ENCODE data around the gene IGFBP7. TPM values are rescaled to one million over a fixed set of nuclear protein-coding genes. Genes with fewer than 3 reads are reported as not detected.
A peak's percentile ranks its signal among the peaks of the same experiment; 100 is the strongest.

The IGFBP7 gene
- total RNA-seq, 1 donor from 2014 or later: 7.6 TPM

- DNase-seq (ENCODE audit: low spot score): no peak
- Mint-ChIP-seq H3K4me3 (ENCODE audit: unreplicated experiment) (no peak overlapping the region), H3K36me3 (ENCODE audit: low read depth, unreplicated experiment) (peaks cover 4% of the 10 kb centered on the region), H3K27me3 (ENCODE audit: unreplicated experiment) (no peaks in the 10 kb centered on the region), H3K4me1 (ENCODE audit: unreplicated experiment) (no peaks in the 10 kb centered on the region), H3K9me3 (ENCODE audit: unreplicated experiment) (no peaks in the 10 kb centered on the region), H3K27ac (ENCODE audit: unreplicated experiment) (no peak overlapping the region)
- no peak for TF ChIP-seq CTCF (IDR thresholded peaks at IDR 0.05; ENCODE audit: unreplicated experiment)
These were observed 75.7 kb downstream of the IGFBP7 start for GRCh38 chr4:57034520-57034919.

- H3K27me3 Mint-ChIP-seq (ENCODE audit: unreplicated experiment): no peaks in the 10 kb centered on the region
- no peak overlapping the region for H3K27ac Mint-ChIP-seq (ENCODE audit: unreplicated experiment)
- peaks cover 37% of the 10 kb centered on the region for H3K36me3 Mint-ChIP-seq (ENCODE audit: low read depth, unreplicated experiment)
- no peaks in the 10 kb centered on the region for H3K9me3 Mint-ChIP-seq (ENCODE audit: unreplicated experiment)
- H3K4me3 Mint-ChIP-seq (ENCODE audit: unreplicated experiment): peak overlapping the region; percentile 31
- no peak for DNase-seq (ENCODE audit: low spot score)
- no peak for TF ChIP-seq CTCF (IDR thresholded peaks at IDR 0.05; ENCODE audit: unreplicated experiment)
- H3K4me1 Mint-ChIP-seq (ENCODE audit: unreplicated experiment): peaks cover 5% of the 10 kb centered on the region
These were observed 87.1 kb downstream of the IGFBP7 start for GRCh38 chr4:57023104-57023503.

- TF ChIP-seq CTCF (IDR thresholded peaks at IDR 0.05; ENCODE audit: unreplicated experiment): no peak
- peaks cover 40% of the 10 kb centered on the region for H3K36me3 Mint-ChIP-seq (ENCODE audit: low read depth, unreplicated experiment)
- no peak for DNase-seq (ENCODE audit: low spot score)
These were observed 89.6 kb downstream of the IGFBP7 start for GRCh38 chr4:57020467-57021101.

DNA sequence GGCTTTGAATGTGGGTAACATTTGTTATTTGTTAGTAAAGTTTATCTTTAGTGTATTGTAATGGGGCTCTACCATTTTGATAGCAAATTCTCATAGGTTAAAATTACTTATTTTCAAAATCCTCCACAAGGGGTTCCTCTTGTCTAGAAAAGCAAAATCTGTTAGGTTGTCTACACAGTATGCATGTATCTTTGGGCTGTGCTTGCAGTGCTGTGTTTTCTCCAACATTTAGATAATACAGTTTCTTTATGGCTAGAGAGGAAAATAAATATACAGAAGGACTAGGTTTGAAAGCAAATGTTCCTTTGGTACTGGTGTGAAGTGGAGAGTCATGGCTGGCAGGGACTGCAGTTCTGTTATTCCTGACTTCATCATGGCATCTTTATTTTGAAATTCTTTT, 91.2 kb downstream of the IGFBP7 start:
- Mint-ChIP-seq H3K36me3 (ENCODE audit: low read depth, unreplicated experiment) (peaks cover 31% of the 10 kb centered on the region), H3K4me1 (ENCODE audit: unreplicated experiment) (peaks cover 5% of the 10 kb centered on the region), H3K4me3 (ENCODE audit: unreplicated experiment) (no peak overlapping the region), H3K27ac (ENCODE audit: unreplicated experiment) (no peak overlapping the region), H3K27me3 (ENCODE audit: unreplicated experiment) (no peaks in the 10 kb centered on the region), H3K9me3 (ENCODE audit: unreplicated experiment) (no peaks in the 10 kb centered on the region)
- DNase-seq (ENCODE audit: low spot score): no peak
- no peak for TF ChIP-seq CTCF (IDR thresholded peaks at IDR 0.05; ENCODE audit: unreplicated experiment)

More at GRCh38 chr4:57020467-57021101, 89.6 kb downstream of the IGFBP7 start:
- Mint-ChIP-seq H3K4me3 (ENCODE audit: unreplicated experiment) (no peak overlapping the region), H3K27ac (ENCODE audit: unreplicated experiment) (peak overlapping the region; percentile 65), H3K9me3 (ENCODE audit: unreplicated experiment) (no peaks in the 10 kb centered on the region), H3K4me1 (ENCODE audit: unreplicated experiment) (peaks cover 5% of the 10 kb centered on the region), H3K27me3 (ENCODE audit: unreplicated experiment) (no peaks in the 10 kb centered on the region)

DNA sequence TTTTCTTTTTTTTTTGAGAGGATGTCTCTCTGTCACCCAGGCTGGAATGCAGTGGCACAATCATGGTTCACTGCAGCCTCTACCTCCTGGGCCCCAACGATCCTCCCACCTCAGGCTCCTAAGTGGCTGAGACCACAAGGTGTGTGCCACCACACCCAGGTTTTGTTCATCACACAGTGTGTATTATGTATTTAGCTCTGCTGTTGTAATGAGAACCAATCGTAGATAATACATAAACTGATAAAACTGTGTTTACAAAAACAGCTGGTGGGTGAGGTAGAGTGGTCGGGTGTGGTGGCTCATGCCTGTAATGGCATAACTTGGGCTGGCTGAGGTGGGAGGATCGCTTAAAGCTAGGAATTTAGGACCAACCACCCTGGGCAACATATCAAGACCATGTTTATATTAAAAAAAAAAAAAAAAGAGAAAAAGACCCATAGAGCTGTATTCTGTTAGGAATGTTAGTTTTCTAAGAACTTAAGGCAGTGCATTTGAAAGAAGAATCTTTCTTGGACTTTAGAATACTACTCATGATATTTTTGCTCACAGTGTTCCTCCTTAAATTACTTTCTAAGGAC, 96.6 kb downstream of the IGFBP7 start:
- no peak overlapping the region for H3K4me3 Mint-ChIP-seq (ENCODE audit: unreplicated experiment)
- H3K36me3 Mint-ChIP-seq (ENCODE audit: low read depth, unreplicated experiment): peaks cover 20% of the 10 kb centered on the region
- DNase-seq (ENCODE audit: low spot score): no peak

More for the DNA sequence above, 96.6 kb downstream of the IGFBP7 start:
- no peaks in the 10 kb centered on the region for H3K9me3 Mint-ChIP-seq (ENCODE audit: unreplicated experiment)
- no peaks in the 10 kb centered on the region for H3K27me3 Mint-ChIP-seq (ENCODE audit: unreplicated experiment)
- no peak for TF ChIP-seq CTCF (IDR thresholded peaks at IDR 0.05; ENCODE audit: unreplicated experiment)
- H3K27ac Mint-ChIP-seq (ENCODE audit: unreplicated experiment): no peak overlapping the region
- H3K4me1 Mint-ChIP-seq (ENCODE audit: unreplicated experiment): no peaks in the 10 kb centered on the region
